ENCODE data around the gene GNAL.
"Not testable (repeated sequence)": the region's sequence is repeated elsewhere in the genome, so short reads cannot be mapped to it uniquely, and the experiment has no call there.

The GNAL gene

DNA sequence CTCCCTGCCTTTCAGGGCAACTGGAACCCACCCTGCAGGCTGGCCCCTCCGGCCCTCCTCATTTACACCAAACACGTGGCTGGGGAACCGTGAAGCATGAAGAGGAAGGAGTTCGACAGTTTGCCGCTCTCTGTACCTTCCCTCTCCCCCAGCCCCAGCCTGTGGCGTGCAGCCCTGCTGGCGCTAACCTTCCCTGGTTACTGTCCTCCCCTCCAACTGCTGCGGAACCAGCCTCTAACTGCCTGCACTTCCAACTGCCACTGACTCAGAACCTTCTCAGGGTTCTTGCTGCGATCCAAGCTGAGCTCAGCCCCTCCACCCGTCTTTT, 19.2 kb upstream of the GNAL start:
- DNase-seq = no peak

- no peak for DNase-seq
These were observed 17.9 kb upstream of the GNAL start for GRCh38 chr18:11671156-11671555.

DNA sequence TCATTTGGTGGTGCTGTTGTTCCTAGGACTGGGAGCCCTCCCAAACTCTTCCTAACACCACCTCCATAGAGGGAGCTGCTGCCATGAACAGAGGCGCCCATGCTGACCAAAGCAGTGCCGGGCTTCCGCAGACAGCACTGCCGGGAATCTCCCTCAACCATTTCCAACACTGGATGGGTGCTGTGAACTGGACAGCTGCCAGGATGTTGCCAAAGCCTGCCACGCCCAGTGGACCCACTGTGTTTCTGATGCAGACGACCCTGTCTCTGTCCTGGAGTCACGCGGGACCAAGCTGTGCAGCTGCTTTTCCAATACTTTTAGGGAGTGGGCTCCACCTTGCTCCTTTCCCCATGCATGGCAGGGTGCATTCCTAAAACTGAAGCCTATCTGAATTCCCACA, 16.9 kb upstream of the GNAL start:
- DNase-seq = no peak

DNA sequence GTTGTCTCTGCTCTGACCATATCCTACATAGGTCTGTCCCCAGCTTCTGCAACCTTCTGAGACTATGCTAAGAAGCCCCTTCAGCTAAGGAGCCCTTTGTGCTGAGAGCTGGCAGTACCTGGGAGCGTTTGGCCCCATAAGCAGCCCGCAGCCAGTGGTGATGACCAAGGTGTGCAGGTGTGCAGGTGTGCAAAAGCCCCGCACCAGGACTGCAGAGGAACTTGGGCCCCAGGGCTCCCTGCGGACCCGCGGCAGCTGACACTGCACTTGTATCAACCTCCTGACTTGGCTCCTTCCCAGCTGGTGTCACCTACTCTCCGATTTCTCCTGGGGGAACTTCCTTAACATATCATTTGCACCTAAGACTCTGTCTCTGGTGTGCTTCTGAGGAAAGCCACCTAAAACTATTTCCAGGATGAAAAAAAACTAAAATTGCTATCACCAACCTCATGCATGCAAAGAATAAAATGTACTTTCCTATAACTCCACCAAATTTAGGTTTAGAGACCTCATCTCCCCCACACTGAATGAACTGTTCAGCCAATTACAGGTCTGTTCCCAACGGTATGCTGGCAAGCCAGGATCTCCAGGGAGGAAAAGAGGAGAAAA, 16.1 kb upstream of the GNAL start:
- no peak for DNase-seq

DNA sequence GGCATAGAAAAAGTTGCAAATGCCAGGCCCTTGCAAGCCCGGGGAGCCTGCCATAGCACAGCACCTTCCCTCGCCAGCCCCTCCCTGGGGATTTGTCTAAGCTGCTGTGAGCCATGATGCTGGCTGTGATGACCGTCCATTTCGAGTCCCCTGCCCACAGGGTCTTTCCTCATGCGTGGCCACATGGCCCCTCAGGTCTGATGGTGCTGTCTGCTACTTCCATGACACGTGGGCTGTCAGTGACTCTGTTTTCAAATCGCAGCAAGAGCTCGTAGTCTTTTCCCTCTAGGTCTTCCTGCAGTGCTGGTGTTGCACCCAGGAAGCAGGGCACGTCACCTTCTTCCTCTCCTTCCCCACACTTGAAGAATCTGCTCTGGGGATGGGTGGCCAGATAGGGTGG, 15.5 kb upstream of the GNAL start:
- no peak for DNase-seq

DNA sequence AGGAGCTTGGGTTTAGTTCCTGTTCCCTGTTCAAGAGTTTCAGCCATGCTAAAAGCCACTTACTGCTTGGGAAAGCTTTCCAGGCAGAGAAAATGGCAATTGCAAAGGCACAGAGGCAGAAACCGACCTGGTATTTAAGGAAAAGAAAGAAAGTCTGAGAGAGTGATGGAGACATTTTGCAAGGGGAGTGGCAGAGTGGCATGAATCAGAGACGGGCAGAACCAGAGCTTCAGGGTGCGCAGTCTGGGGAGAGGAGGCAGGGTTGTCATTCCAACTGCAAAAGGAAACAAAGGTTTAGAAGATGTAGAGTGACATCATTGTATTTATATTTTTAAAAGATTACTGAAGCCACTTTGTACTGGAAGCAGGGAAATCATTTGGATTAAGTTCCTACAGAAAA, 14.9 kb upstream of the GNAL start:
- no peak for DNase-seq

- no peak for DNase-seq
These were observed 12.7 kb upstream of the GNAL start for GRCh38 chr18:11676386-11676785.

GRCh38 chr18:11676867-11677266, 12.2 kb upstream of the GNAL start:
- no peak for DNase-seq

DNA sequence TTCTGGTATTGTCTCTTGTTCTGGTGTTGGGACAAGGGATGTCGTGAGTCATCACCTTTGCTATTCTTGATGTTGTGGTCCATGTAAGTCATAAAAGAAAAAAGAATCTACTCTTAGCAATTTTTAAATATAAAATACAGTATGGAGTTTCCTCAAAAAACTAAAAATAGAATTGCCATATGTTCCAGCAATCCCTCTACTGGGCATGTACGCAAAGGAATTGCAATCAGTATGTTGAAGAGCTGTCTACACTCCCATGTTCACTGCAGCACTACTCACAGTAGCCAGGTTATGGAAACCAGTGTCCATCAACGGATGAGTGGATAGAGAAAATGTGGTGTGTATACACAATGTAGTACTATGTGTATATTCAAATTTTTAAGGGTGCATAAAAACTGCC, 10.9 kb upstream of the GNAL start:
- no peak for DNase-seq

DNA sequence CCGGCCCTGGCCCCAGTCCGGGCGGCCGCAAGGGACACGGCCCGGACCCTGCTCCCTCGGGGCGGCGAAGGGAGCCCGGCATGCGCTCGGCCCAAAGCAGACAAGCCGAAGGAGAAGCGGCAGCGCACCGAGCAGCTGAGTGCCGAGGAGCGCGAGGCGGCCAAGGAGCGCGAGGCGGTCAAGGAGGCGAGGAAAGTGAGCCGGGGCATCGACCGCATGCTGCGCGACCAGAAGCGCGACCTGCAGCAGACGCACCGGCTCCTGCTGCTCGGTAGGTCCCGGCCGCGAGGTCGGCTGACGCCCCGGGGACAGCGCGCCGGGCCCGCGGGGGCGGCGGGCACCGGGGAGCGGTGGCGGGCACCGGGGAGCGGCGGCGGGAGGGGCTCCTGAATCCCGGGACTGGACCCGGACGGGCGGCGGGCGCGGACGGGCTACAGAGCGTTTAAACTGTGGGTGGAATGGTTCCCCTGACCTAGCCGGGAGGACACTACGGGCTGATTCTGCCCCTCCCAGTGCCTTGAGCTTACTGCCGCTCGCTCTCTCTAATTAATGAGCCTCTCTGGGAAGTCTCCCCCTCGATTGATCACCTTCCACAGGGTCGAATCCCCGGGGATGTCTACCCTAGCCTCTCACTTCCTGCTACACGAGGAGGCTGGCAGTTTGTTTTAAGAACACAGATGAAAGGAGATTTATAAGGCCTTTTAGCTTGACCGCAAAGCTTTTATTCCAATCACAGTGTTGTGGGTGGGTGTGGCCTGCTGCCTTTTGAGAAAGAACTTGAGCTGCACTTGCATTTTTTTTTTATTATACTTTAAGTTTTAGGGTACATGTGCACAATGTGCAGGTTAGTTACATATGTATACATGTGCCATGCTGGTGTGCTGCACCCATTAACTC, 853 bp downstream of the GNAL start:
- no peak for DNase-seq

- not testable (repeated sequence) for DNase-seq
These were observed 1.6 kb downstream of the GNAL start for GRCh38 chr18:11690660-11691059.

- DNase-seq = no peak
These were observed 6.7 kb downstream of the GNAL start for GRCh38 chr18:11695736-11696135.

DNA sequence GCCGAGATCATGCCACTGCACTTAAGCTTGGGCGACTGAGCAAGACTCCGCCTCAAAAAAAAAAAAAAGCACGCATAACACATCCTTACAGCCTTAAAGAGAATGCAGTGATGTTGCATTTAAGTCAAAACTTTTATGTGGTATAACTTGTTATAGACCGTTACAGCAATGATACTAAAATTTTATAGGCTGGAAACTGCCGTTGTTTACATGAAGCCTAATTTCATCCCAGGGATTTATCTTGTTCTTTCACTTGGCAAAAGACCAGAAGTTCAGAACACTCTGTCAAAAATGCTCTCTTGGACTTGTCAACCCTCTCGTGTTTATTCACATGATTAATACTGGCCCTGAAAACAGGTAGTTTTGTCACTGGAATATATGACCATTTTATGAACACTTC, 7.4 kb downstream of the GNAL start:
- no peak for DNase-seq

GRCh38 chr18:11700876-11701275, 11.8 kb downstream of the GNAL start:
- DNase-seq = no peak

- DNase-seq = no peak
These were observed 21.5 kb downstream of the GNAL start for GRCh38 chr18:11710578-11710977.

DNA sequence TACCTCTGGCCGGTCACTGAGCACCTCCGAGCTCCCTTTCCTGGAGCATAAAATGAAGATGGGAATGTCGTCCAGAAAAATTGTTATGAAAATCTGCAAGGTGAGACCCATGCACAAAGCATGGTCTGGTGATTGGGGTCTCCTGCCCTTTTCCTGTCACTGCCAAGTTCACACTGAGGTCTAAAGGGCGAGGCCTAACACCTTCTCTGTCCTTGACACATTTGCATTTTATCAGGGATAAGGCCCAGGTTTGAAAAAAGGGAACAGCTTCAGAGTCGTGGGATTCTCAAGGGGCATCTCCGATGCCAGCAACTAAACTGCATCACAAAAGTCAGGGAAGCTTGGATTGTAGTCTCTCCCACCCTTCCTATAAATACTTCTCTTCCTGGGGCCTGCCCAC, 24.7 kb downstream of the GNAL start:
- DNase-seq = no peak

DNA sequence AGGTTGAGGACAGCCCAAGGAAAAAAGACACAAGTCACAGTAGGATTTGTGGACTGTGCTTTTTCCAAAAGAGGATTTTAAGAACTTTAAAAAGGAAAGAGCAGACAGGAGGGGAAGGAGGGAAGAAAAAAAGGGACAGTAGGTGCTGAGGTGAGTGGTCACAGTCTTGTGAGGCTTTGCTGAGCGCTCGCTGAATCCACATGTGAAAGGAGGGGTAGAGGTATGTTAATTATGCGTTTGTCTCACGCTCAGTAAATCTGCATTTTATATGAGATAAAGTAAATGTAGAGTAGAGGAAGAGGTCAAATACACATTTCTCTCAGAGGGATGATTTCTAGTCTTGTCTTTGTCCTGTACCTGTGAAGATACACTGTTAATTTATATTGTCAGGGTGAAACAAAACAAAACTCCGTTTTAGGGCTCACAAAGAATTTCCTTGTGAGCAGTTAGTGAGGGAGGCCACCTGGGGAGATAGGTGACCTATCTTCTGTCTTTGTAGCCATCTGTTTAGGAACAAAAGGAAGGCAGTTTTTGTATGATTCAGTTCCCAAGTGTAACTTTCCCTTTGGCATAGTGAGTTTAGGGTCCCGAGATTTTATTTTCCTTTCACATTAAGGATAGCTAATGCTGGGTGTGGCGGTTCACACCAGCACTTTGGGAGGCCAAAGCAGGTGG, 25.3 kb downstream of the GNAL start:
- DNase-seq = no peak

- DNase-seq = not testable (repeated sequence)
These were observed 27.8 kb downstream of the GNAL start for GRCh38 chr18:11716767-11717315.

DNA sequence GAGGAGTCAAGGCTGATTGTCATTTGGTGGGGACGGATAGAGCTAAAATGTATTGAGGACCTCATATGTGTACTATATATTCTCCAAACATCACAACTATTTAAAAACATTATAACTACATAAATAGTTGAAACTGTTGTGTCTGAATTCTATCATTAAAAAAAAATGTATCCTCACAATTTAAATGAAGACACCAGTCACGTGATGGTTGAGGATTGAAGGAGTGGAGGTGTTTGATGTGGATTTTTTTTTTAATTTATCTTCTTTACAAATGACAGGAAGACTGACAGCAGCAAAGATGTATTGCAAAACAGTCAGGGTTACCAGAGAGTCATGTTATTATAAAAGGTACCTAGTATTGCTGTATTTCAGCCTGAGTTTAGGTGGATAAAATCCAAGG, 30.0 kb downstream of the GNAL start:
- DNase-seq = no peak

GRCh38 chr18:11719621-11720020, 30.6 kb downstream of the GNAL start:
- no peak for DNase-seq

GRCh38 chr18:11721720-11722119, 32.7 kb downstream of the GNAL start:
- no peak for DNase-seq

DNA sequence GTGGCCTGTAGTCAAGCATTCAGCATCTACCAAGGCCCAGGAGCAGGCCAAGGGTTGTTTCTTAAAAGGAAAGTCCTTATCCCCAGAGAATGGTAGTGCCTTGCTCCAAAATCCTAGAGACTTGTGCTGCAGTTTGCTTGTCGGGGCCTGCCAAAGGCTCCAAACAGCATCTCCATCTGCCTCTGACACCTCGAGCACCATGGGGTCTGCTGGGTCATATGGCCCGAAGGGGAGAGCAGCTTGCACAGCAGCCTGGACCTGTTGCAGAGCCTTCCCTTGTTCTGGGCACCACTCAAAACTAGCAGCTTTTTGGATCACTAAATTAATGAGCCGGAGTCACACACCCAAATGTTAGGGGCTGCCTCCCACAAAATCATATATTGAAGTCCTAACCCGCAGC, 35.7 kb downstream of the GNAL start:
- DNase-seq = no peak

DNA sequence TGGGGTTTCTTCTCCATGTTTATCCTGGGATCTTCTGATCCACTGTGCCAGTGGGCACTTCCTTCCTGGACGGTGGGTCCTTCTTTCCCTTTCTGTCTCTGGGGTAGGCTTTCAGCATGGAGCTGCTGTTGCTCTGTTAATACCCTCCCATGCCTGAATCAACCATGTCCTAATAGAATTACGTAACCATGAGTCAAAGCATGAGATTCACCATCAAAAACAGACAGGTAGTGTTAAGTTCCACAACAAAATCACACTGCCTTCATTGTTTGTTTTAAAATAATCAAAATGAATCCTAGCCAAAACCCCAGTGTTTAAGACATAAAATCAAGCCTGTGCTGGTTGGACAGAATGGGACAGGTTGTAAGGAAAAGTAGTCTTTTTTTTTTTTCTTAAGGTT, 37.5 kb downstream of the GNAL start:
- DNase-seq = no peak

DNA sequence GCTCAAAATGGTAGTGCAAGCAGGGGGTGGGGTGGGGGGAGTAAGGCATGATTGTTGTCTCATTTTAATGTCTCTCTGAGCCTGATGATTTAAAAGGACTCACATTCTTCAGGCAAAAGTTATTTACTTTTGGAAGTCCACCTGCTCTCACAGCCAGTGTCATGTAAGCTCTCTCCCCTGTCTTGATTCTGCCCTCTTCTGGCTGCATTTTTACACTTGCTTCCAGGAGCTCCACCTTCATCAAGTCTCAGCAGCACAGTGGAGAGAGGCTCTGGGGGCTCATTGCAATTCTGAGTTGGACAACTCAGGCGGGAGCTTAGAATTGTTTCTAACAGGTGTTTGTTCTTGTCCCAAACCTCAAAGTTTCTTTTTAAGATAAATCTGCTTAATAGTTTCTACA, 39.2 kb downstream of the GNAL start:
- no peak for DNase-seq

Data from COR-L47 (cell line).